Measurements from ENCODE around the gene ZFP30. TPM values are rescaled to one million over a fixed set of nuclear protein-coding genes. Genes with fewer than 3 reads are reported as not detected.

The ZFP30 gene
- total and polyA plus RNA-seq, 2 of the 13 experiments (the other 11 are each of a cell fraction or from before 2014, with no cell fraction given): 3.4 to 19.2 TPM

DNA sequence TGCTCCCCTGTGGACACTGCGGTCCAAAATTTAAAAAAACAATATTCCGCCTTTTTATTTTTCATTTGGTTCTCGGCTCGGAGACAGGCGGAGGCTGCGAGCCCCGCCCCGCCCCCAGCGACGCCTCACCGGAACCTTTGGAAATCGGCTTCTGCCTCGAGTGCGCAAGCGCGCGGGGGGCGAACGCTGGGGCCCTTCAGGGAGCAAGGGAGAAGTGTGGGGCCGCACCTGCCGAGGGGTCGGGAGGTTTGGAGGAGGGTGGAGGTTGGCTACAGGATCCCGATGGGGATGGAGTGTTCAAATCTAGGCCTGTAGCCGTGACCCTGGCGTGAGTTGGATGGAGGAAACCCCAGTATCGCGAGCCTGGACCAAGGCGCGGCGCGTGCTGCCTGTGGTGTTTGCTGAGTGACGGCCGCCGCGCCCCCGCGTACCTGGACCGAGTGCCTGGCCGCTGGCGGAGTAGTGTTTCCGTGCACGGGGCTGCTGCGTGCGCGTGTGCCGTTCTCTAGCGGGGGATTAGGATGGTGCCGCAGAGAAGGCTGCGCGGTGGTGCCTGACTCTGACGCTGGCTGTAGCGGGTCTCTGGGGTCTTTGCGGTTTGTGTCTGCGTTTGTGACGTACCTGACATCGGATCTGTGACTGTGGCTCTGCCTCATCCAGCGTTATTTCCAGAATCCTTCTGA, 565 bp upstream of the ZFP30 start (continued):
- TF ChIP-seq MIXL1 (CRISPR knock-in tag; IDR thresholded peaks at IDR 0.05) (no peak), ZNF562 (CRISPR knock-in tag; IDR thresholded peaks at IDR 0.05; ENCODE audit: borderline replicate concordance) (no peak), NFKB2 (CRISPR knock-in tag; IDR thresholded peaks at IDR 0.05; ENCODE audit: borderline replicate concordance) (peak; percentile 79; the same call in 1 of the 2 replicates), ZFP36L1 (CRISPR knock-in tag; IDR thresholded peaks at IDR 0.05) (no peak; the same call in 1 of the 2 replicates), MAFG (CRISPR knock-in tag; IDR thresholded peaks at IDR 0.05) (no peak), ZNF180 (CRISPR knock-in tag; IDR thresholded peaks at IDR 0.05; ENCODE audit: borderline replicate concordance, low read depth) (no peak), EP300 (IDR thresholded peaks at IDR 0.05; ENCODE audit: low read depth in 2 of 2, low read length in 2 of 2) (no peak), EP300 (CRISPR knock-in tag; IDR thresholded peaks at IDR 0.05; ENCODE audit: borderline replicate concordance) (no peak; the same call in 1 of the 2 replicates), TCF7L2 (IDR thresholded peaks at IDR 0.05; ENCODE audit: low read depth, low read length) (no peak)
- TF ChIP-seq, protein P1, sequence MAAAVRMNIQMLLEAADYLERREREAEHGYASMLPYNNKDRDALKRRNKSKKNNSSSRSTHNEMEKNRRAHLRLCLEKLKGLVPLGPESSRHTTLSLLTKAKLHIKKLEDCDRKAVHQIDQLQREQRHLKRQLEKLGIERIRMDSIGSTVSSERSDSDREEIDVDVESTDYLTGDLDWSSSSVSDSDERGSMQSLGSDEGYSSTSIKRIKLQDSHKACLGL (CRISPR knock-in tag; IDR thresholded peaks at IDR 0.05): no peak
- TF ChIP-seq, protein P2, sequence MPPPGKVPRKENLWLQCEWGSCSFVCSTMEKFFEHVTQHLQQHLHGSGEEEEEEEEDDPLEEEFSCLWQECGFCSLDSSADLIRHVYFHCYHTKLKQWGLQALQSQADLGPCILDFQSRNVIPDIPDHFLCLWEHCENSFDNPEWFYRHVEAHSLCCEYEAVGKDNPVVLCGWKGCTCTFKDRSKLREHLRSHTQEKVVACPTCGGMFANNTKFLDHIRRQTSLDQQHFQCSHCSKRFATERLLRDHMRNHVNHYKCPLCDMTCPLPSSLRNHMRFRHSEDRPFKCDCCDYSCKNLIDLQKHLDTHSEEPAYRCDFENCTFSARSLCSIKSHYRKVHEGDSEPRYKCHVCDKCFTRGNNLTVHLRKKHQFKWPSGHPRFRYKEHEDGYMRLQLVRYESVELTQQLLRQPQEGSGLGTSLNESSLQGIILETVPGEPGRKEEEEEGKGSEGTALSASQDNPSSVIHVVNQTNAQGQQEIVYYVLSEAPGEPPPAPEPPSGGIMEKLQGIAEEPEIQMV (CRISPR knock-in tag; IDR thresholded peaks at IDR 0.05; ENCODE audit: low read depth): 0 out of 2 replicates have a peak, but pooled peaks have one; percentile 35
- TF ChIP-seq, protein P3, sequence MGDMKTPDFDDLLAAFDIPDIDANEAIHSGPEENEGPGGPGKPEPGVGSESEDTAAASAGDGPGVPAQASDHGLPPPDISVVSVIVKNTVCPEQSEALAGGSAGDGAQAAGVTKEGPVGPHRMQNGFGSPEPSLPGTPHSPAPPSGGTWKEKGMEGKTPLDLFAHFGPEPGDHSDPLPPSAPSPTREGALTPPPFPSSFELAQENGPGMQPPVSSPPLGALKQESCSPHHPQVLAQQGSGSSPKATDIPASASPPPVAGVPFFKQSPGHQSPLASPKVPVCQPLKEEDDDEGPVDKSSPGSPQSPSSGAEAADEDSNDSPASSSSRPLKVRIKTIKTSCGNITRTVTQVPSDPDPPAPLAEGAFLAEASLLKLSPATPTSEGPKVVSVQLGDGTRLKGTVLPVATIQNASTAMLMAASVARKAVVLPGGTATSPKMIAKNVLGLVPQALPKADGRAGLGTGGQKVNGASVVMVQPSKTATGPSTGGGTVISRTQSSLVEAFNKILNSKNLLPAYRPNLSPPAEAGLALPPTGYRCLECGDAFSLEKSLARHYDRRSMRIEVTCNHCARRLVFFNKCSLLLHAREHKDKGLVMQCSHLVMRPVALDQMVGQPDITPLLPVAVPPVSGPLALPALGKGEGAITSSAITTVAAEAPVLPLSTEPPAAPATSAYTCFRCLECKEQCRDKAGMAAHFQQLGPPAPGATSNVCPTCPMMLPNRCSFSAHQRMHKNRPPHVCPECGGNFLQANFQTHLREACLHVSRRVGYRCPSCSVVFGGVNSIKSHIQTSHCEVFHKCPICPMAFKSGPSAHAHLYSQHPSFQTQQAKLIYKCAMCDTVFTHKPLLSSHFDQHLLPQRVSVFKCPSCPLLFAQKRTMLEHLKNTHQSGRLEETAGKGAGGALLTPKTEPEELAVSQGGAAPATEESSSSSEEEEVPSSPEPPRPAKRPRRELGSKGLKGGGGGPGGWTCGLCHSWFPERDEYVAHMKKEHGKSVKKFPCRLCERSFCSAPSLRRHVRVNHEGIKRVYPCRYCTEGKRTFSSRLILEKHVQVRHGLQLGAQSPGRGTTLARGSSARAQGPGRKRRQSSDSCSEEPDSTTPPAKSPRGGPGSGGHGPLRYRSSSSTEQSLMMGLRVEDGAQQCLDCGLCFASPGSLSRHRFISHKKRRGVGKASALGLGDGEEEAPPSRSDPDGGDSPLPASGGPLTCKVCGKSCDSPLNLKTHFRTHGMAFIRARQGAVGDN (CRISPR knock-in tag; IDR thresholded peaks at IDR 0.05): peak; percentile 88
- TF ChIP-seq, protein P4, sequence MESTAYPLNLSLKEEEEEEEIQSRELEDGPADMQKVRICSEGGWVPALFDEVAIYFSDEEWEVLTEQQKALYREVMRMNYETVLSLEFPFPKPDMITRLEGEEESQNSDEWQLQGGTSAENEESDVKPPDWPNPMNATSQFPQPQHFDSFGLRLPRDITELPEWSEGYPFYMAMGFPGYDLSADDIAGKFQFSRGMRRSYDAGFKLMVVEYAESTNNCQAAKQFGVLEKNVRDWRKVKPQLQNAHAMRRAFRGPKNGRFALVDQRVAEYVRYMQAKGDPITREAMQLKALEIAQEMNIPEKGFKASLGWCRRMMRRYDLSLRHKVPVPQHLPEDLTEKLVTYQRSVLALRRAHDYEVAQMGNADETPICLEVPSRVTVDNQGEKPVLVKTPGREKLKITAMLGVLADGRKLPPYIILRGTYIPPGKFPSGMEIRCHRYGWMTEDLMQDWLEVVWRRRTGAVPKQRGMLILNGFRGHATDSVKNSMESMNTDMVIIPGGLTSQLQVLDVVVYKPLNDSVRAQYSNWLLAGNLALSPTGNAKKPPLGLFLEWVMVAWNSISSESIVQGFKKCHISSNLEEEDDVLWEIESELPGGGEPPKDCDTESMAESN (CRISPR knock-in tag; conservative IDR thresholded peaks at IDR 0.05): peak; percentile 100
- TF ChIP-seq, protein P5, sequence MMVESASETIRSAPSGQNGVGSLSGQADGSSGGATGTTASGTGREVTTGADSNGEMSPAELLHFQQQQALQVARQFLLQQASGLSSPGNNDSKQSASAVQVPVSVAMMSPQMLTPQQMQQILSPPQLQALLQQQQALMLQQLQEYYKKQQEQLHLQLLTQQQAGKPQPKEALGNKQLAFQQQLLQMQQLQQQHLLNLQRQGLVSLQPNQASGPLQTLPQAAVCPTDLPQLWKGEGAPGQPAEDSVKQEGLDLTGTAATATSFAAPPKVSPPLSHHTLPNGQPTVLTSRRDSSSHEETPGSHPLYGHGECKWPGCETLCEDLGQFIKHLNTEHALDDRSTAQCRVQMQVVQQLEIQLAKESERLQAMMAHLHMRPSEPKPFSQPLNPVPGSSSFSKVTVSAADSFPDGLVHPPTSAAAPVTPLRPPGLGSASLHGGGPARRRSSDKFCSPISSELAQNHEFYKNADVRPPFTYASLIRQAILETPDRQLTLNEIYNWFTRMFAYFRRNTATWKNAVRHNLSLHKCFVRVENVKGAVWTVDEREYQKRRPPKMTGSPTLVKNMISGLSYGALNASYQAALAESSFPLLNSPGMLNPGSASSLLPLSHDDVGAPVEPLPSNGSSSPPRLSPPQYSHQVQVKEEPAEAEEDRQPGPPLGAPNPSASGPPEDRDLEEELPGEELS (CRISPR knock-in tag; IDR thresholded peaks at IDR 0.05): no peak; the same call in 1 of the 2 replicates
